Activated CD4-positive, alpha-beta T cell treated with anti-CD3 and anti-CD28 coated beads, Interleukin-2, amount 50 U/mL, for 48 hours (primary cell): ENCODE results near the gene GFRA4.
A peak's percentile ranks its signal among the peaks of the same experiment; 100 is the strongest.

Experiments used
- DNase-seq, 2 experiments: peaks; one replicate each; pipeline ENCODE4 v3.0.0-alpha.2; 2020

GFRA4 gene

DNA sequence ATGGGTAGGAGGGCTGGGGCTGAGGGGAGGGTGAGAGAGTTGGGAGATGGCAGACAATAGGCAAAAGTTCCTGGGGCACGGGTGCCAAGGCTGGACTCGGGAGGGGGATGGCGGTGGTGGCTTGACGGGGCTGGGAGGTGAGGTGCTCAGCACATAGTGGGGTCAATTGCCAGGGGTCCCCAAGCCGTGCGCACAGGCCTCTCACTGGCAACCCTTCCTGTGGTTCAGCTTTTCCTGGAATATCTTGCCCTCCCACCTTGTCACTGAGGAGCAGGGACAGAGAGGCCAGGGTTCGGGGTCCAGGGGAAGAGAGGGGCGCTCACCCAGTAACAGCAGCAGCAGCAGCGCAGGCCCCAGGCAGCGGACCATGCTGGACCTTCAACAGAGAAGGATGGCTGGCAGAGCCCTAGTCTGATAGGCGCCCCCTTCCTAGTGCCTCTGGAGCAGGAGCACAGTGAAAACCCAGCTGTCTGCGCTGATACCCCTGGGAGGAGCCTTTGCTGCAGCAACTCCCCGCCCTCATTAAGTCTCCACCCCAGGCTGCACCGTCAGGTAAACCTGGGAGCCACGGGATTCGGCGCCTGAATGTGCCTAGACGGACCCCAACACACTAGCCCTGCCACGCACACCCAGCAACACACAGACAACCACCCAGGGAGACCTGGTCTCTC, at the start of gene GFRA4:
TSS of gene GFRA4 (minus strand) at position 369 of the 671 bp plus-strand sequence. CDS start at position 369, 0 bp downstream.
- no peak for DNase-seq

DNA sequence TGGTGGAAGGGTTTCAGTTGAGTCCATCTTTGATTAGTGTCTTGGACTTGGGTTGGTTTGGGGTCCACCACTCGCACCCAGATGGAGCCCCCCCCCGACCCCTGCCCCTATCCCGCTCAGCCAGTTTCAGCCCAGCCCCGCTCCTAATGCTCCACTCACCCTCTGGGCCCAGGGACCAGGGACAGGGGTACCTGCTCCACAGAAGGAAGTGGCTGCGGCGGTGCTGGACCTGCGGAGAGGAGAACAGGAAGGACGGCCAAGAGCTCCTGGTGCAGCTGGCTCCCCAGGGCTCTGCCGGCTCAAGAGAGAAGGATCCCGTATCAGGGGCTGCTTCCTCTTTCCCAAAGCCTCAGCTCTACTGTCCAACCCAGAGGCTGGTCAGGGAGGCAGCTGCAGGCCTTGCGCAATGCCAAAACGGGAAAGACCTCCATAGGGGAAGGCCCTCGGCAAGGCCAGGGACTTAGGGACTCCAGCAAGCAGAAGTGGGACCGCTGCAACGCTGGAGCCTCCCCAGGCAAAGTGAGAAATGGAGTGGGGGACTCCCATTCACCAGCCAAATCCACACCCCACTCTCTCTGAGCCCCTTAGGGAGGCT, 49.2 kb upstream of the GFRA4 start, which contains the start of gene SIGLEC1:
TSS of gene SIGLEC1 (minus strand) at position 322 of the 595 bp plus-strand sequence. CDS start 5,472 bp downstream, outside the sequence.
- no peak for DNase-seq

DNA sequence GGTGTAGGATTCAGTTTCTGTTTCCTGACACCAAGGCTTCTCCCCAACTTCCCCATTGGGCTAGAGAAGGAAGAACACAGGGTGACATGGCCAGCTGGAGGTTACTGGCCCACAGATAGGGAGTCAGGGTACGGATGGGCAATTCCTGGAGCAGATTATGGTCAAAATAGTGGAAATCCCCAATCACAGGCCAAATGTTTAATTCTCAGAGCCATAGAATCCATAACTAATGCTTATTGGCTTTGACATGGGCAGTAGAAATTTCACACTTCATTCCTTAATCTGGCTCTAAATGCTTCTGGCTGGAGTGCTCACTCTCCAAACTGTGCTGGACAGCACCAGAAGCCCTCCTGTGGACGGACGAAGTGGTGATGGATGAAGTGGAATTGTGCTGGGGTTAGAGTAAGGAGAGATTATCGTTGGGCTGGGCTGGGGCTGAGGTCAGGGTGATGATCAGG, 48.3 kb upstream of the GFRA4 start:
- no peak for DNase-seq

GRCh38 chr20:3710703-3711483, 47.7 kb upstream of the GFRA4 start:
- DNase-seq, result peak; percentile 80 to 83

GRCh38 chr20:3710011-3710466, 46.8 kb upstream of the GFRA4 start:
- no peak for DNase-seq

GRCh38 chr20:3707508-3707899, 44.3 kb upstream of the GFRA4 start:
- no peak for DNase-seq

GRCh38 chr20:3706774-3707507, 43.7 kb upstream of the GFRA4 start:
- no peak for DNase-seq

GRCh38 chr20:3705970-3706739, 43.0 kb upstream of the GFRA4 start:
- DNase-seq, result no peak

DNA sequence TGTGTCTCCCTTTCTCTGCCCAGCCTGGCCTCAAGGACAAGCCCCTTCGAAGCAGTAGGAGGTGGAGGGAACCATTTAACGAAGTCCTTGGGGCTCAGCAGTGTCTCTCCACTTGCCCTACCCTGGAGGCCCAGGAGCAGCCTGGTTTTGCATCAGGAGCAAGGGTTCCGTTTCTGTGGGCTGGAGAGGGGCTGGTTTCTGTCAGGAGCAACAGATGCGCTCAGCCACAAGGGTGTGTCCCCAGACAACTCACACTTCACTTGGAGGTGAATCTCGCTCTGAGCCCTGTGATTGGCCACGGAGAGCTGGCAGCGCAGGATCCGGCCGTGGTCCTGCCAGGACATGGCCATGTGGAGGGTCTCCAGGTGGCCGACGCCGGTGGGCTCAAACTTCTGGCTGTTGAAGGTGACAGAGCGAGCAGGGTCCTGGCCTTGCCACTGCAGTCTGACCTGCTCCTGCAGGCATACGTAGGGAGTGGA, 42.3 kb upstream of the GFRA4 start:
- DNase-seq, result no peak

DNA sequence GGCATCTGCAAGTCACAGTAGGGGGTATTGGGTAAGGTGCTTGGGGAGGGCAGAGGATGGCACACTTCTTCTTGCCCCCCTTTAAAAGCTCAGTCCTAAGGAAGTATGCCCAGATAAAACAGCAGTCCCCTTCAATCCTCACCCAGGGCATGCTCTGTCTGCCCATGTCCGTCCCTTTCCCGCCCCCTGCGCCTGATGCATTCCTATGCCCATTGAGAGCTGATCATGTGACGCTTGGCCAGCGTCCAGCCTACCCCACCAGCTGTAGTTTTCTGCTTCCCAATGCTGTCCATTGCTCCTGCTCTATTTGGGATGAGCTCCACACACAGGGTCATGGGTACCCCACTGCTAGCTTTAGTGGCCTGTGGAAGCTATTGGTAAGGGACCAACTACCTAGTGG, 40.9 kb upstream of the GFRA4 start:
- DNase-seq, result no peak

- no peak for DNase-seq
Measured at GRCh38 chr20:3702611-3703391, 39.6 kb upstream of the GFRA4 start.

DNA sequence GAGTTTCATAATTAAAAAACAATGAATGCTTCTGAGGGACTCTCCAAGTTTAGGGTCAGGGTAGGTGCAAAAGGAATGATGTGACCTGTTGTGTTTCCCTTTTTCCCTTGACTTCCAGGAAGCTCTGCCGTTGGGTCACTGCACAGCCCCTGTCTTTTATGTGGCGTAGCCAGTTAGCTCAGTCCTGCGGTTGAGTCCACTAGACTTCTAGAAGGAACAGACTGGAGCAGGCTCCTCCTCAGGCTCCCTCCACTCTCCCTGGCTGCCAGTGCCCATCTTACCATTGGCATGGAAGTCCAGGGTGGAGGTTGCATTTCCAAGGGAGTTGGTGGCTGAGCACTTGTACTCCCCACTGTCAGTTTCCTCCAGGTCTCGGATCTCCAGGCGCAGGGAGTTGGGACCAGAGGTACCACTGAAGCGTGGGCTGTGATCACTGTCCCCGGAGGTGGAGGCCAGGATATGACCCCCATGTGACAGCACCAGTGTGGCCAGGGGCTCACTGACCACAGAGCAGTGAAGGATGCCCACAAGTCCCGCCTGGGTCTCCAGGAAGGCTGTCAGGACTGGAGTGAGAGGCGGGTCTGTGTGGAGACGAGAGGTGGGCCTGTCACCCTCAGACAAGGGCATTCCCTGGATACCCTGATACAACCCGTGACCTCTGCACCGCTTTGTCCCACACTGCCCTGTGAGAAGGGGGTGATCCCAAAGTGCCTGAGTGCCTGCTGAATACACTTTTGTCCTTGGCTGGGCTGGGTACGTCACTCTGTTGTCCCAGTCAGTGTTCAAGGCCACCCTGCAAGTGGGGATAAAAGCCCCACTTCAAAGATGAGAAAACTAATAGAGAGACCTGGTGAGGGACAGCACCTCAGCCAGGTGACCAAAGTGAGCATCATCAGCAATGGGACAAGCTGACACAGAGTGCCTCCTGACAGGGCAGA, 38.1 kb upstream of the GFRA4 start:
- no peak for DNase-seq

GRCh38 chr20:3699037-3699436, 35.8 kb upstream of the GFRA4 start:
- no peak for DNase-seq

DNA sequence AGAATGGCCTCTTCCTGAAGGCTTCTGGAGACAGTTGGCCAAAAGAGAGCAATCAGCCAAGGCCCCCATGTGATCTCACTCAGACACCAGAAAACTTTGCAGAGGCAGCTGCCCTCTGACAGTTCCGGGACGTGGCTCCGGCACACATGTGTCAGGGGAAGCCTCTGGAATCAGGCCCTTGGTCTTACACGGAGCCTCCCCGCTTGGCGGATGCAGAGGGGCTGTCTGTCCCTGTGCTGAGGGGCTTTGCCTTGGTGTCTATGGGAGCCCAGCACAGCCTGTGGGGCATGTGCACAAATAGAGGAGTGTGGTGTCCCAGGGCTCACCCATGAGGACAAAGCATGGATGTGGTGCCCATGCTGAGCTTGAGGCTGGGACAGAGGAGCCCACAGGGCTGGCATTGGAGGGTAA, 35.4 kb upstream of the GFRA4 start:
- no peak for DNase-seq

- no peak for DNase-seq
Measured at GRCh38 chr20:3697588-3698305, 34.5 kb upstream of the GFRA4 start.

GRCh38 chr20:3696745-3697587, 33.8 kb upstream of the GFRA4 start:
- DNase-seq, result no peak

- DNase-seq, result no peak
Measured at GRCh38 chr20:3696200-3696599, 33.0 kb upstream of the GFRA4 start.

GRCh38 chr20:3694864-3695263, 31.7 kb upstream of the GFRA4 start:
- DNase-seq, result no peak
